Activated T-cell treated with anti-CD3 and anti-CD28 coated beads, Interleukin-2, amount 50 U/mL, for 4 hours (primary cell): ENCODE measurements around the gene ELMO1. TPM values are rescaled to one million over a fixed set of nuclear protein-coding genes. Genes with fewer than 3 reads are reported as not detected.

Source experiments
- ATAC-seq, 2 donors: fragments of 200-7000 bp; cut with Tn5 transposase; one replicate each; pipeline ENCODE4 v1.10.0; 2021
- DNase-seq: peaks from one replicate; pipeline ENCODE4 v3.0.0-alpha.2; 2020
- H3K27me3 Mint-ChIP-seq: one replicate; pipeline ENCODE4 v1.8.0; 2021; ENCODE audit warnings: low read depth, mixed read lengths
- H3K36me3 Mint-ChIP-seq: one replicate; pipeline ENCODE4 v1.8.0; 2022; ENCODE audit warnings: mixed read lengths; ENCODE audit not compliant: insufficient read depth
- H3K4me1 Mint-ChIP-seq: one replicate; pipeline ENCODE4 v1.8.0; 2021; ENCODE audit warnings: low read depth, mixed read lengths
- H3K4me3 Mint-ChIP-seq: one replicate; pipeline ENCODE4 v1.8.0; 2021; ENCODE audit warnings: mild to moderate bottlenecking, moderate library complexity, mixed read lengths
- H3K9me3 Mint-ChIP-seq: one replicate; pipeline ENCODE4 v1.8.0; 2021; ENCODE audit warnings: mixed read lengths
- total RNA-seq, 3 donors: library from RNA; stranded (reverse); gene quantifications; one replicate each; pipeline ENCODE4 v1.2.1, GENCODE V29; 2021

Gene ELMO1
- total RNA-seq, 3 donors from 2014 or later = 117 to 137 (median 118) TPM

DNA sequence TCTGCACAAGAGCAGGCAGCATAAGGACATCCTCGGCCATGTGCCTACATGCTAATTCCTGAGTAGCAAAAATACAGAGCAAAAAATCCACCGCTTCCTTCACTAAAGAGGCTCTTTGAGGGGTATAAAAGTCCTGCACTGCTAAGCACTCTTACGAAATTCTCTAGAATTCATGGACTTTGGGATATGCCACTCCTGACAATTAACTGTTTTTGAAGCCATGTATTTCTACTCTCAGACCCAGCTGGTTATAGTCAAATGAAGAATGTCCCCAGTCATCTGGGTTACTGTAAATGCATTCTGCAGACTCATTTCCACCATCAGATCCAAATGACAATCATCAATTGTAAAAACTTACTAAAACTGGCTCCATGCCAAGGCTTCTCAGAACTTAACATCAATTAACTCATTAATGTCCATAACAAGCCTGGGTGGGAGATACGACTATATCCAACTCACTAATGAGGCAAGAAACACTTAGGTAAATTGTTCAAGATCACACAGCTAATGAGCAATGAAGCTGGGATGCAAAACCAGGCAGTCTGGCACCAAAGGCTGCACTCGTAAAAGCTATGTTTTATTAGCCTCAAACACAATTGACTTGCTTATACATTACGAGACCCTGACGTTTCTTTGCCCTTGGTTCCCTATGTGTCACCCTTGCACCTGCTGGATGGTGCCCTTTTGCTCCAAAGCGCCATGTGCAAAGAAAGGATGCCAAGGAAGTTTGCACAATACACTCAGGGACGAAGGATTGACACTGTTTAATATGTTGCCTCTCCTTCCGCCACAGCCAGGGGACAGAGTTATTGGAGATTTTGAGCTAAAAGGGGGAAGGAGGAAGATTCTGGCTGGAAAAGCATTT, 250.4 kb downstream of the ELMO1 start:
- Mint-ChIP-seq H3K27me3 (no peaks in the 10 kb centered on the region), H3K4me3 (no peak overlapping the region), H3K9me3 (no peaks in the 10 kb centered on the region), H3K4me1 (peaks cover 5% of the 10 kb centered on the region), H3K36me3 (peaks cover 36% of the 10 kb centered on the region)
- DNase-seq = no peak
- ATAC-seq = no peak

DNA sequence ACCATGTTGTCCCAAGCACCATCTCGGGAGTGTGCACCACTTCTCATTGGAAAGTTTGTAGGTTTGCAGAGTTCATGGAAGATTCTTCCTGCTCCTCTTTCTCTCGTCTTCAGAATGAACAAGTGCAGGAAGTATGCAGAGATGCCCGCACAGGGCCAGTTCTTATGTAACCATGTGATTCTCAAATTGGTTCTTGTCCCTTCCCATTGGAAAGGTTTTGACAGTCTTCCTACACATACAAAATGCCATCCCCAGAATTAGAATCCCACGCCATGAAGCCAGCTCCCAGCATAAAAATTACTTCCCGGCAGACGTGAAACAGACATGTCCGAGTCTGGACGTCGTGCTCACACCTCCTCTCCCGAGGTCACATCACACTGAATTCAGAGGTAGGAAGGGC, 251.6 kb downstream of the ELMO1 start:
- H3K9me3 Mint-ChIP-seq = no peaks in the 10 kb centered on the region
- H3K36me3 Mint-ChIP-seq = peaks cover 37% of the 10 kb centered on the region
- peaks cover 7% of the 10 kb centered on the region for H3K4me1 Mint-ChIP-seq
- no peak overlapping the region for H3K4me3 Mint-ChIP-seq
- ATAC-seq (no peak), DNase-seq (no peak)
- H3K27me3 Mint-ChIP-seq = no peaks in the 10 kb centered on the region

DNA sequence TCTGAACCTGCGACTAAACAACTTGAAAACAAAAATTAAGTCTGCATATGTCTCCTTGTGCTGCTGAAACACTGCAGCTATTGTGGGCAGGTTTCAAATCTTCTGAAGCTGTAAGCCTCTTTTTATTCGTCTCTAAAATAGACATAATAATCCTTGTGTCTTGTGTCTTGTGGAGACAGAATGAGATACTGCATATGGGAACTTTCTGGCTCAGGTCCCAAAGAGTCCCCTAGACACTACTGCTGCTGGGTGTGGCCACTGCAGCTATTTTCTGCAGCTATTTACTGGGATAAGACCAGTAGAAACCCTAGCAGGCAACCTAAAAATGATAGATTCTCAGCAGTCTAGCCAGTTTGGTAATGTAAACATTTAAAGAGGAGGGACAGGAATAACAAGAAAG, 252.0 kb downstream of the ELMO1 start:
- peaks cover 7% of the 10 kb centered on the region for H3K4me1 Mint-ChIP-seq
- no peak overlapping the region for H3K4me3 Mint-ChIP-seq
- DNase-seq = no peak
- no peak for ATAC-seq
- H3K36me3 Mint-ChIP-seq = peaks cover 41% of the 10 kb centered on the region
- no peaks in the 10 kb centered on the region for H3K9me3 Mint-ChIP-seq
- no peaks in the 10 kb centered on the region for H3K27me3 Mint-ChIP-seq

DNA sequence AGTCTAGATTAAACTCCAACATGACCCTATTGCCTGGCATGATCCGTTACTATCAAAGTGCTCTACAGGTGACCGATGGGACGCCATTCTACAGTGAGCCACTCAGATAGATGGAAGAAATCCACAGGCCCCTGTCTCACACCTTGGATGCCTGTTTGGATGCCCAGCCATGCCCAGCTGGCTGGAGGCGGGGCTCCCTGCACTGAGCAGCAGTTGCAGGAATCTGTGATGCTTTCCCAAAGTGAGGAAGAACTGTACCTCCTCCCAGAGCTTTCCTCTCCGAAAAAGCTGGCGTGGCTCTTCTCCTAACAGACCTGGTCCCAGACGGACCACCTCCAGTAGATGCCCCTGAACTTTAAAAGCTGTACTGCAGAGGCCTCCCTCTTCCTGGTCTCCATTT, 253.3 kb downstream of the ELMO1 start:
- no peaks in the 10 kb centered on the region for H3K27me3 Mint-ChIP-seq
- no peak for ATAC-seq
- no peak overlapping the region for H3K4me3 Mint-ChIP-seq
- DNase-seq = no peak
- peaks cover 43% of the 10 kb centered on the region for H3K36me3 Mint-ChIP-seq
- no peaks in the 10 kb centered on the region for H3K9me3 Mint-ChIP-seq
- H3K4me1 Mint-ChIP-seq = peaks cover 7% of the 10 kb centered on the region

DNA sequence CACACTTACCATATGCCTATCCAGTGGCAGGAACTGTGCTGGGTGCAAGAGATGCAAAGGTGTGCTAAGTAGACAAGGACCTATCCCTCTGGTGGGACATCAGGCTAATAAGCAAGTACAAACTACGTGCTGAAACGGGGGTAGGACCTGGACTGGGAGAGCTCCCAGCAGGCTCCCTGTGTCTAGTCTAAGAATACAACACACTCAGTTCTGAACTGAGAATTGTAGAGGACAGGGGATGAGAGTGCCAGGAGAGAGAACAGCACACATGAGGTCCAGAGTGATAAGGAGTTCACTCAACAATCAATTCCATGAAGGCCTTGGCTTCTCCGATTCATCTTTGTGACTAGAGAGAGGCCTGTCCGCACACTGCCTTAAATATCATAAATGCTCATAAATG, 253.7 kb downstream of the ELMO1 start:
- no peaks in the 10 kb centered on the region for H3K27me3 Mint-ChIP-seq
- peaks cover 43% of the 10 kb centered on the region for H3K36me3 Mint-ChIP-seq
- ATAC-seq (no peak), DNase-seq (no peak)
- peaks cover 7% of the 10 kb centered on the region for H3K4me1 Mint-ChIP-seq
- no peak overlapping the region for H3K4me3 Mint-ChIP-seq
- no peaks in the 10 kb centered on the region for H3K9me3 Mint-ChIP-seq

DNA sequence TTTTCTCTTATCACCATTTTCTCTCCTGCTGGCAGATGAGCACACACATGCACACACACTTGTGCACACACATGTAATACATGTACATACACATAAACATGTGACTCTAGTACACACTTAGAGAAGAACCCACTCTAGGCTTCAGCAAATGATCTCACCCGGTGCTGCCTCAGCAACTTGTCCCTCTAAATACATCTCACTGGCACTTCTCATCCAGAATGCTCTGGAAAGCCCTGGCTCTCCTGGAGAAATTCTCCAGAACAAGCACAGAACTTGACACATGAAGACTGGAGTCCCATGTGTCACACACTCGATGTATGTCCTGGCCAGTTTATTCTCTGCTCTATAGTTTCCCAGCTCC, 254.9 kb downstream of the ELMO1 start:
- Mint-ChIP-seq H3K27me3 (no peaks in the 10 kb centered on the region), H3K36me3 (peaks cover 46% of the 10 kb centered on the region), H3K9me3 (no peaks in the 10 kb centered on the region), H3K4me1 (peaks cover 6% of the 10 kb centered on the region), H3K4me3 (no peak overlapping the region)
- no peak for ATAC-seq
- DNase-seq = no peak

DNA sequence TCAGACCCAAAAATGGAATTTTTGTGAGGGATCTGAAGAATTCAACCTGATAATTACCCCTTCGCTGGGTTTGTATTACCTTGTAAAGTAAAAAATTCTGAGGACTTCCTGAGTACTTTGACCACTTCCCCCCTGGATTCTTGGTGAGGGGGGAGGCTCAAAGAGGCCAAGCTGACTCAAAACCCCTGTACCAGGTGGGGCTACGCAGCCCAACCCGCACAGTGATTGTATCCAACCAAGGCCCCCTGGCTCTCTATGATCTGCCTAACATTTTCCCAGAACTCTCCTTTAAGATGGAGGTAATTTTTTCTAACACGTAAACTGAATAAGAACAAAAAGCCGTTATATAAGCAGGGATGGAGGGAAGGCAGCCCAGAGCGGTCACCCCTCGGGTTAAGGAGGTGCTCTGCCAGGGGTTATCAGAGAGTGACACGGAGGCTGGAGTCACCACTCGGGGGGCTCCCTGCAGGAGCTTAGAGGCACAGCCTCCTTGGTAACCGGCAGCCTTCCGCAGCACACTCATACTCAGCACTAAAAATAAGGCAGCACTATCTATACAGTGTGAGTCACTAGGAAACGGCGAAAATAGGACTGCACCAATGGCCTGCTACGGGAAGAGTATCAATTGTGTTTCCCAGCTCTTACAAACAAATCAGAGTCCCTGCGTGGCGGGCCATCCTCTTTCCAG, 255.4 kb downstream of the ELMO1 start:
- Mint-ChIP-seq H3K9me3 (no peaks in the 10 kb centered on the region), H3K36me3 (peaks cover 44% of the 10 kb centered on the region), H3K4me3 (no peak overlapping the region), H3K27me3 (no peaks in the 10 kb centered on the region), H3K4me1 (peaks cover 5% of the 10 kb centered on the region)
- DNase-seq (no peak), ATAC-seq (no peak)

DNA sequence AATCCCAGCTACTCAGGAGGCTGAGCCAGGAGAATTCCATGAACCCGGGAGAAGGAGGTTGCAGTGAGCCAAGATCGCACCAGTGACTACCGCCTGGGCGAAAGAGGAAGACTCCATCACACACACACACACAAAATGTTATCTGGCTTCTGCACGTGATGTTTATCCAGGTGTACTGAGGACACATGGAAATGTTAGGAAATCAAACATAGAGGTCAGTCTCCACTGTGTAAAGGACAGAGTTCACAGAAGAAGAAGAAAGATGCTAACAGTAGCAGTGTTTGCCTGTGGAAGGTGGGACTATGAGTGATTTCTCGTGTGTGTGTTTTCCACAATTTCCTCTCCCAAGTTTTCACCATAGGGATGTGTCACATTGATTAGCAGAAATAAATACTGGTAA, 256.9 kb downstream of the ELMO1 start:
- H3K4me3 Mint-ChIP-seq = no peak overlapping the region
- ATAC-seq = no peak
- no peak for DNase-seq
- H3K27me3 Mint-ChIP-seq = no peaks in the 10 kb centered on the region
- no peaks in the 10 kb centered on the region for H3K9me3 Mint-ChIP-seq
- H3K4me1 Mint-ChIP-seq = peaks cover 10% of the 10 kb centered on the region
- H3K36me3 Mint-ChIP-seq = peaks cover 39% of the 10 kb centered on the region

DNA sequence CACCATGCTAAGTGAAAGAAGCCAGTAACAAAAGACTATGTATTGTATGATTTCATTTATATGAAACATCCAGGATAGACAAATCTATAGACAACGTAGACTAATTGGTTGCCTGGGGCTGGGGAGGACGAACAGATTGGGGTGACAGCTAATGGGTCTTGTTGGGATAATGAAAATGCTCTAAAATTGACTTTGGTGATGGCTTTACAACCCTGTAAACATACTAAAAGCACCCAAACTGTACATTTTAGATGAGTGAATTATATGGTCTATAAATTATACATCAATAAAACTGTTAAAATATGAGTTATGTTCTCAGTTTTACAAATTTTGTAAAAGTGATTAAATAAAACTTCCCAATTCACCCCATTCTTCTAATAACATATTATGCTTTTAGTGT, 261.5 kb downstream of the ELMO1 start:
- Mint-ChIP-seq H3K36me3 (peaks cover 20% of the 10 kb centered on the region), H3K4me1 (peaks cover 10% of the 10 kb centered on the region), H3K9me3 (no peaks in the 10 kb centered on the region), H3K27me3 (no peaks in the 10 kb centered on the region), H3K4me3 (no peak overlapping the region)
- DNase-seq (no peak), ATAC-seq (no peak)

DNA sequence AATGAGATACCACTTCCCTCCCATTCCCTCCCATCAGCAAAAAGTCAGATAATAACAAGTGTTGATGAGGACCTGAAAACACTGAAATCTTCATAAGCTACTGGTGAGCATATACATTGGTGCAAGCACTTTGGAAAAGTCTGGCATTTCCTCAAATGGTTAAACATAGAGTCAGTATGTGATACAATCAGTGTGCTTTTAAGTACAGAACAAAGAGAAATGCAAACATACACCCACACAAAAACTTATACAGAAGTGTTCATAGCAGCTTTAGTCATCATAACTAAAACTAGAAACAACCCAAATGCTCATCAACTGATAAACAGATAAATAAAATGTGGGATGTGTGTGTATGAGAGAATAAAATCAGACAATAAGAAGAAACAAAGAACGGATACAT, 261.9 kb downstream of the ELMO1 start:
- DNase-seq = no peak
- Mint-ChIP-seq H3K4me1 (peaks cover 10% of the 10 kb centered on the region), H3K36me3 (peaks cover 17% of the 10 kb centered on the region), H3K27me3 (no peaks in the 10 kb centered on the region), H3K9me3 (no peaks in the 10 kb centered on the region), H3K4me3 (no peak overlapping the region)
- peak; percentile 61 to 76 for ATAC-seq

DNA sequence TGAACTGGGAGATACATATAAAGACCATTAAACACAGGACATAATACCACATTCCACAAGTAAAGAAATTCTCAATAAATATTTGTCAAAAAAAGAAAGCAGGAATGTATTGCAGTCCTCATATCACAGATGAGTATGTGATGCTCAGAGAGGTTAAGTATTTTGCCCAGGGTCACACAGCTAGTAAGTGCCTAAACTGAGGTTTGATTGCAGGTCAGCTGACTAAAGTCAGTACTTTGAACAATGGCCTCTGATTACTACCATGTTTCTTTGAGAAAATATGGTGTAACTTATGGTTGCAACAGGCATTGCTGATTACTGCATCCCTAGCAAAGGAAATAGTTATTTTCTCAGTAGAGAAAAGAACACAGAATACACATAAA, 267.1 kb downstream of the ELMO1 start:
- Mint-ChIP-seq H3K4me1 (peaks cover 10% of the 10 kb centered on the region), H3K36me3 (peaks cover 30% of the 10 kb centered on the region), H3K9me3 (no peaks in the 10 kb centered on the region), H3K27me3 (no peaks in the 10 kb centered on the region), H3K4me3 (no peak overlapping the region)
- no peak for DNase-seq
- no peak for ATAC-seq

DNA sequence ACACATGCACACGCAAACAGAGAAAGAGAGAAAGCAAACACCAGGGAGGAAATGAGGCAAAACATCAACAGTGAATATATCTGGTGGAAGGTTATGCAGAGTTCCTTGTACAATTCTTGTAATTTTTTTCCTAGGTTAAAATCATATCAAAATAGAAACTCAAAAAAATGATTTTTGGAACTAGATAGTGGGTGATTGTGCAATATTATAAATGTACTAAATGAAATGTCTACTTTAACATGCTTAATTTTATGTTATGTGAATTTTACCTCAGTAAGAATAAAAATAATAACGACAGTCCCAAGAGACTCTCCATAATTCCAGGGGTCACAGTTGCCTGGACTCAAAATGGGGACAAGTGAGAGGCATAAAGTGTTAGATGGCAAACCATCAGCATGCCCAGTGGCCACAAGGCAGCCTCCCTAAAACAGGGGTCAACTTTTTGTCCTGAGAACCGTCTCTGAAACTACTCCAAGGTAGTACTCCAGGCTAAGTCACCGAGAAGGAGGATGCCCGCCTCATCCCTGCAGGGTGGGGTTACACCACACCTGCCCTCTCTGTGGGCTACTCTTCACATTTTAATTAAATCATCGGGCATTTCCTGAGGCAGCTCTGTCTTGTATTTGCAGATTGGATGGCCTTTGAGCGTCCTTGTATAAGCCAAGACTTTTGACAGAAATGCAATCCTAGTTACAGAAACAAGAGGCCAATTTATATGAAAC, 267.7 kb downstream of the ELMO1 start:
- Mint-ChIP-seq H3K9me3 (no peaks in the 10 kb centered on the region), H3K4me1 (peaks cover 6% of the 10 kb centered on the region), H3K4me3 (no peak overlapping the region), H3K27me3 (no peaks in the 10 kb centered on the region), H3K36me3 (peaks cover 32% of the 10 kb centered on the region)
- no peak for ATAC-seq
- no peak for DNase-seq

DNA sequence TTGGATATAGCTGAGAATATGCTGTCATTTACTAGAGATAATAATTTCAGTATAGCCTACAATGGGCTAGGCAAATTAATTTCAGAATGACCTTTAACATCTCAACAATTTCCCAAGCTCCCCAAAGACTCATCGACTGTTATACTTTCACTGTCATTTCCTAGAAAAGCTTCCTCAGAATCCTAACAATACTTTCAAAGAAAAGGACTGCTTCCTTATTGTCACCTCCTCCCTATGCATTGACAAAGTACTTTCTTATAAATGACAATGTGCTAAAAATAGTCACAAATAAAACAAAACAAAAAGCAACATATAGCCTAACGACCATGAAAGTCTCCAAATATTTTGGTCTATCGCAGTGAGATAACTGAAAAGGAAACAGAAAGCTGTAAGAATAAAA, 272.6 kb downstream of the ELMO1 start:
- no peaks in the 10 kb centered on the region for H3K27me3 Mint-ChIP-seq
- no peak for ATAC-seq
- peaks cover 6% of the 10 kb centered on the region for H3K4me1 Mint-ChIP-seq
- no peak overlapping the region for H3K4me3 Mint-ChIP-seq
- no peak for DNase-seq
- H3K9me3 Mint-ChIP-seq = no peaks in the 10 kb centered on the region
- H3K36me3 Mint-ChIP-seq = peaks cover 53% of the 10 kb centered on the region

DNA sequence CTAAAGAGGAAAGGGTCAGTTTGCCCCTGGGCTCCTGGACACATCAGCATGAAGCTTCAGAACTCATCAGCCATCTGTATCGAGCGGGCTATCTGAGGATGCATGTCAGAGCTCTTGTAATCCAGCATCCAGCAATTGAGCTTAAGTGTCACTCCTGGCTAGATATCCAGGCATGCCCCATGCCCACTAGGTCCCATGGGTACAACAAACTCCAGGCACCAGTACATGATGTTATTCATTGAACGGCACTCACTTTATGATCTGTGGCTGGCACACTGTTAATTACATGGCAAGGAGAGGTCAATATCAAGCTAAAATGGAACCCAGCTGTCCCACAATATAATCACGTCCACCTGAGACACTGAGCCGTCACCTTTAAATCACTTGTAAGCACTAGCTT, 274.2 kb downstream of the ELMO1 start:
- DNase-seq (no peak), ATAC-seq (no peak)
- no peaks in the 10 kb centered on the region for H3K27me3 Mint-ChIP-seq
- peaks cover 50% of the 10 kb centered on the region for H3K36me3 Mint-ChIP-seq
- no peak overlapping the region for H3K4me3 Mint-ChIP-seq
- H3K9me3 Mint-ChIP-seq = no peaks in the 10 kb centered on the region
- peaks cover 6% of the 10 kb centered on the region for H3K4me1 Mint-ChIP-seq

DNA sequence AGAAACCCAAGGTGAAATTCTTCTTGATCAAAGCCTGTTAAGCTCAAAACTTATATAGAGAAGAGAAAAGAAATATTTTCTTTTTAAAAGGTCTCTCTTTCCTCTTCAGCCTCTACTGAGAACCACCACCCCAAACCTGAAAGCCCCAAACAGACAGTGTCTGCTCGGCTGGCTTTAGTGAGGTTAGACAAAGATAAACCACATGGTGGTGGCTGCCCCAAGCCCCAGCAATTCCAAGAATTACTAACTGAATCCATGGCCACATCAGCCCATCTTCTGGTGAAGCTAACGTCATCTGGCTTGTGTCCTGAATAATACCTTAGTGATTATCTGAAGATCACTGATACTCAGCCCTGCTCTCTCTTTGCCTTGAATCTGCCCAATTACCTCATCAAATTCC, 275.0 kb downstream of the ELMO1 start:
- no peaks in the 10 kb centered on the region for H3K27me3 Mint-ChIP-seq
- H3K36me3 Mint-ChIP-seq = peaks cover 50% of the 10 kb centered on the region
- no peak for ATAC-seq
- H3K4me1 Mint-ChIP-seq = peaks cover 6% of the 10 kb centered on the region
- no peak overlapping the region for H3K4me3 Mint-ChIP-seq
- H3K9me3 Mint-ChIP-seq = no peaks in the 10 kb centered on the region
- no peak for DNase-seq
